ENCODE results near the gene CDC14B. TPM values are rescaled to one million over a fixed set of nuclear protein-coding genes. Genes with fewer than 3 reads are reported as not detected.
A peak's percentile ranks its signal among the peaks of the same experiment; 100 is the strongest.

Gene CDC14B
- total and polyA plus RNA-seq, 4 donors = 8.8 to 33.3 (median 11.3) TPM

DNA sequence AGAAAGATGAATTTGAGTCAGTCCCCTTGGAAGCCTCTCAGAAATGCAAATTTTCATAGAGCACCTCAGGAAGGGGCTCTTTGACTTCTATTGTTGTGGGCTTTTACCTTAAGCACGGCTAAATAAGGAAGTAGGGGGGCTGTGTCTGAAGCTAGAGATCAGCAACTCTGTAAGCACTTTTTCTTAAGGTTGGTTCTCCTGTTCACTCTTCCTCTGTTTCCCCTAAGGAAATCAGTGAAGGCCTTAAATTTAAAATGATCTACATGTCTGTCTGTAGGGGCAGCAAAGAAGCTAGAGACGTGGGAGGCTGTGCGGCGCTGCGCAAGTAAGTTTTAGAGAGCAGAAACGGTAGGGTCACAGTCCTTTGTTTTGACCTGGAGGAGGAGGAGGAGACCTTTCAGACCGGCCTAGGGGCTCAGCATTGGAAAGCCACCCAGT, 1.2 kb upstream of the CDC14B start:
- Histone ChIP-seq H3K36me3 (ENCODE audit: control insufficient read depth in 4 of 4, insufficient read depth in 3 of 4, low read depth in 1 of 4, low read length in 3 of 4) (no peaks in the 10 kb centered on the region), H3K9ac (ENCODE audit: low read depth in 1 of 2, low read length in 2 of 2) (no peak overlapping the region), H3K27ac (ENCODE audit: low read depth in 1 of 2, low read length in 2 of 2) (no peak overlapping the region)

DNA sequence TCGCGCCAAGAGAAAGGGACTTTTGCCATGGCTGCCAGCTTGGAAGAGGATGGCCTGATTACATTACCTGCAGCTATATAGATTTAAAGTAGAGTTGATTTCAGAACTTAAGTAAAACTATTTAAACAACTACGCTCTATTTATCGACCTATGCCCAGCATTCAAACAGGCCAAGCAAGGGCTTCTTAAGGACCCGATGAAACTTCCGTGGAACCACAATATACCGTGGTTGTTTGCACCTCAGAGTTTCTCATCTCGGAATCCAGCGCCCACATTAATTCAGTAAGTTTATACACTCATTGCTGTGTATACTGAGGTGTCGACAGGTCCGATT, 505 bp upstream of the CDC14B start:
- peaks cover 0 to 3% (median 1%) of the 10 kb centered on the region in 4 donors for H3K4me1 ChIP-seq (ENCODE audit: control insufficient read depth in 4 of 4, insufficient read depth in 4 of 4, low read length in 3 of 4)
- WGBS = 76% methylated on average over 11 of the region's 11 CpGs
- no peak for DNase-seq (ENCODE audit: low spot score)
- H3K27me3 ChIP-seq (ENCODE audit: control insufficient read depth in 4 of 4, insufficient read depth in 4 of 4, low read length in 3 of 4) = no peaks in the 10 kb centered on the region
- TF ChIP-seq GABPA (IDR thresholded peaks at IDR 0.05 in 1 of 2, conservative IDR thresholded peaks at IDR 0.05 in 1 of 2) (peak in 1 of 2 donors; percentile 4), NR2F2 (IDR thresholded peaks at IDR 0.05) (no peak)
- H3K9ac ChIP-seq (ENCODE audit: low read depth in 1 of 2, low read length in 2 of 2) = no peak overlapping the region
- peak overlapping the region in 1 of 2 donors; percentile 8 for H3K27ac ChIP-seq (ENCODE audit: low read depth in 1 of 2, low read length in 2 of 2)
- no peaks in the 10 kb centered on the region for H3K36me3 ChIP-seq (ENCODE audit: control insufficient read depth in 4 of 4, insufficient read depth in 3 of 4, low read depth in 1 of 4, low read length in 3 of 4)
- peak overlapping the region in 2 of 3 donors; percentile 76 to 94 for H3K4me3 ChIP-seq (ENCODE audit: low read depth in 1 of 3, low read length in 3 of 3)
- no peaks in the 10 kb centered on the region for H3K9me3 ChIP-seq (ENCODE audit: control insufficient read depth in 4 of 4, low read length in 3 of 4)

More for the DNA sequence above, 1.2 kb upstream of the CDC14B start:
- Histone ChIP-seq H3K4me1 (ENCODE audit: control insufficient read depth in 4 of 4, insufficient read depth in 4 of 4, low read length in 3 of 4) (peaks cover 0 to 3% (median 1%) of the 10 kb centered on the region in 4 donors), H3K4me3 (ENCODE audit: low read depth in 1 of 3, low read length in 3 of 3) (no peak overlapping the region), H3K27me3 (ENCODE audit: control insufficient read depth in 4 of 4, insufficient read depth in 4 of 4, low read length in 3 of 4) (no peaks in the 10 kb centered on the region), H3K9me3 (ENCODE audit: control insufficient read depth in 4 of 4, low read length in 3 of 4) (no peaks in the 10 kb centered on the region)
- 78% methylated on average over 7 of the region's 7 CpGs for WGBS
- no peak for DNase-seq (ENCODE audit: low spot score)
- TF ChIP-seq YY1 (IDR thresholded peaks at IDR 0.05) (no peak), FOXA2 (IDR thresholded peaks at IDR 0.05) (no peak), SP1 (IDR thresholded peaks at IDR 0.05) (no peak), JUND (IDR thresholded peaks at IDR 0.05) (no peak), HNF4A (conservative IDR thresholded peaks at IDR 0.05) (no peak), HNF4G (IDR thresholded peaks at IDR 0.05) (no peak), RAD21 (IDR thresholded peaks at IDR 0.05) (no peak), FOXA1 (IDR thresholded peaks at IDR 0.05) (no peak), RXRA (IDR thresholded peaks at IDR 0.05) (no peak), GABPA (IDR thresholded peaks at IDR 0.05 in 1 of 2, conservative IDR thresholded peaks at IDR 0.05 in 1 of 2) (no peak), EGR1 (IDR thresholded peaks at IDR 0.05; ENCODE audit: low read depth in 2 of 2) (no peak)
- TF ChIP-seq, protein P1, sequence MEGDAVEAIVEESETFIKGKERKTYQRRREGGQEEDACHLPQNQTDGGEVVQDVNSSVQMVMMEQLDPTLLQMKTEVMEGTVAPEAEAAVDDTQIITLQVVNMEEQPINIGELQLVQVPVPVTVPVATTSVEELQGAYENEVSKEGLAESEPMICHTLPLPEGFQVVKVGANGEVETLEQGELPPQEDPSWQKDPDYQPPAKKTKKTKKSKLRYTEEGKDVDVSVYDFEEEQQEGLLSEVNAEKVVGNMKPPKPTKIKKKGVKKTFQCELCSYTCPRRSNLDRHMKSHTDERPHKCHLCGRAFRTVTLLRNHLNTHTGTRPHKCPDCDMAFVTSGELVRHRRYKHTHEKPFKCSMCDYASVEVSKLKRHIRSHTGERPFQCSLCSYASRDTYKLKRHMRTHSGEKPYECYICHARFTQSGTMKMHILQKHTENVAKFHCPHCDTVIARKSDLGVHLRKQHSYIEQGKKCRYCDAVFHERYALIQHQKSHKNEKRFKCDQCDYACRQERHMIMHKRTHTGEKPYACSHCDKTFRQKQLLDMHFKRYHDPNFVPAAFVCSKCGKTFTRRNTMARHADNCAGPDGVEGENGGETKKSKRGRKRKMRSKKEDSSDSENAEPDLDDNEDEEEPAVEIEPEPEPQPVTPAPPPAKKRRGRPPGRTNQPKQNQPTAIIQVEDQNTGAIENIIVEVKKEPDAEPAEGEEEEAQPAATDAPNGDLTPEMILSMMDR (IDR thresholded peaks at IDR 0.05; ENCODE audit: low read depth, low read length, missing input control) = no peak

DNA sequence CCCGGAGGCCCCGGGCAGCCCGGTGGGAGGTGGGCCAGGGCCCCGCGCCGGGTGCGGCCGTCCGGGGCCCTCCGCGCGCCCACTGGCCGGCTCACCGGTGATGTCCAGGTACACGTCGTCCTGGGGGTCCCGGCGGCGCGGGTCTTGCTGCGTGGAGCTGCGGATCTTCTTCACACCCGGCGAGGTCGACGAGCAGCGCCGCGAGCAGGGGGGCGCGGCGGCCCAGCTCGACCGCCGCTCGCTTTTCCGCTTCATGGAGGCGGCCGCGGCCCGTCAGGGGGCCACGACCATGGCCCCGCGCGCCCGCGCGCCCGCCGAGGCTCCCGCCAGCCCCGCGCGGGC, 548 bp downstream of the CDC14B start:
- H3K4me3 ChIP-seq (ENCODE audit: low read depth in 1 of 3, low read length in 3 of 3) = peak overlapping the region; percentile 66 to 94 (median 86)
- peak overlapping the region; percentile 74 to 91 for H3K9ac ChIP-seq (ENCODE audit: low read depth in 1 of 2, low read length in 2 of 2)
- H3K27ac ChIP-seq (ENCODE audit: low read depth in 1 of 2, low read length in 2 of 2) = peak overlapping the region; percentile 99
- H3K36me3 ChIP-seq (ENCODE audit: control insufficient read depth in 4 of 4, insufficient read depth in 3 of 4, low read depth in 1 of 4, low read length in 3 of 4) = no peaks in the 10 kb centered on the region
- peaks cover 0 to 3% (median 1%) of the 10 kb centered on the region in 4 donors for H3K4me1 ChIP-seq (ENCODE audit: control insufficient read depth in 4 of 4, insufficient read depth in 4 of 4, low read length in 3 of 4)
- no peaks in the 10 kb centered on the region for H3K9me3 ChIP-seq (ENCODE audit: control insufficient read depth in 4 of 4, low read length in 3 of 4)
- DNase-seq (ENCODE audit: low spot score) = no peak
- no peak for TF ChIP-seq JUND (IDR thresholded peaks at IDR 0.05)
- no peak for TF ChIP-seq YY1 (IDR thresholded peaks at IDR 0.05)
- TF ChIP-seq FOXA2 (IDR thresholded peaks at IDR 0.05) = no peak
- TF ChIP-seq, protein P2, sequence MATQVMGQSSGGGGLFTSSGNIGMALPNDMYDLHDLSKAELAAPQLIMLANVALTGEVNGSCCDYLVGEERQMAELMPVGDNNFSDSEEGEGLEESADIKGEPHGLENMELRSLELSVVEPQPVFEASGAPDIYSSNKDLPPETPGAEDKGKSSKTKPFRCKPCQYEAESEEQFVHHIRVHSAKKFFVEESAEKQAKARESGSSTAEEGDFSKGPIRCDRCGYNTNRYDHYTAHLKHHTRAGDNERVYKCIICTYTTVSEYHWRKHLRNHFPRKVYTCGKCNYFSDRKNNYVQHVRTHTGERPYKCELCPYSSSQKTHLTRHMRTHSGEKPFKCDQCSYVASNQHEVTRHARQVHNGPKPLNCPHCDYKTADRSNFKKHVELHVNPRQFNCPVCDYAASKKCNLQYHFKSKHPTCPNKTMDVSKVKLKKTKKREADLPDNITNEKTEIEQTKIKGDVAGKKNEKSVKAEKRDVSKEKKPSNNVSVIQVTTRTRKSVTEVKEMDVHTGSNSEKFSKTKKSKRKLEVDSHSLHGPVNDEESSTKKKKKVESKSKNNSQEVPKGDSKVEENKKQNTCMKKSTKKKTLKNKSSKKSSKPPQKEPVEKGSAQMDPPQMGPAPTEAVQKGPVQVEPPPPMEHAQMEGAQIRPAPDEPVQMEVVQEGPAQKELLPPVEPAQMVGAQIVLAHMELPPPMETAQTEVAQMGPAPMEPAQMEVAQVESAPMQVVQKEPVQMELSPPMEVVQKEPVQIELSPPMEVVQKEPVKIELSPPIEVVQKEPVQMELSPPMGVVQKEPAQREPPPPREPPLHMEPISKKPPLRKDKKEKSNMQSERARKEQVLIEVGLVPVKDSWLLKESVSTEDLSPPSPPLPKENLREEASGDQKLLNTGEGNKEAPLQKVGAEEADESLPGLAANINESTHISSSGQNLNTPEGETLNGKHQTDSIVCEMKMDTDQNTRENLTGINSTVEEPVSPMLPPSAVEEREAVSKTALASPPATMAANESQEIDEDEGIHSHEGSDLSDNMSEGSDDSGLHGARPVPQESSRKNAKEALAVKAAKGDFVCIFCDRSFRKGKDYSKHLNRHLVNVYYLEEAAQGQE (IDR thresholded peaks at IDR 0.05) = no peak
- TF ChIP-seq, protein P1 (IDR thresholded peaks at IDR 0.05; ENCODE audit: low read depth, low read length, missing input control) = no peak
- no peak for TF ChIP-seq SP1 (IDR thresholded peaks at IDR 0.05)
- TF ChIP-seq HNF4A (conservative IDR thresholded peaks at IDR 0.05) = no peak
- TF ChIP-seq, protein P3, sequence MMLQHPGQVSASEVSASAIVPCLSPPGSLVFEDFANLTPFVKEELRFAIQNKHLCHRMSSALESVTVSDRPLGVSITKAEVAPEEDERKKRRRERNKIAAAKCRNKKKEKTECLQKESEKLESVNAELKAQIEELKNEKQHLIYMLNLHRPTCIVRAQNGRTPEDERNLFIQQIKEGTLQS (IDR thresholded peaks at IDR 0.05) = no peak
- no peak for TF ChIP-seq TAF1 (conservative IDR thresholded peaks at IDR 0.05)
- TF ChIP-seq, protein P4, sequence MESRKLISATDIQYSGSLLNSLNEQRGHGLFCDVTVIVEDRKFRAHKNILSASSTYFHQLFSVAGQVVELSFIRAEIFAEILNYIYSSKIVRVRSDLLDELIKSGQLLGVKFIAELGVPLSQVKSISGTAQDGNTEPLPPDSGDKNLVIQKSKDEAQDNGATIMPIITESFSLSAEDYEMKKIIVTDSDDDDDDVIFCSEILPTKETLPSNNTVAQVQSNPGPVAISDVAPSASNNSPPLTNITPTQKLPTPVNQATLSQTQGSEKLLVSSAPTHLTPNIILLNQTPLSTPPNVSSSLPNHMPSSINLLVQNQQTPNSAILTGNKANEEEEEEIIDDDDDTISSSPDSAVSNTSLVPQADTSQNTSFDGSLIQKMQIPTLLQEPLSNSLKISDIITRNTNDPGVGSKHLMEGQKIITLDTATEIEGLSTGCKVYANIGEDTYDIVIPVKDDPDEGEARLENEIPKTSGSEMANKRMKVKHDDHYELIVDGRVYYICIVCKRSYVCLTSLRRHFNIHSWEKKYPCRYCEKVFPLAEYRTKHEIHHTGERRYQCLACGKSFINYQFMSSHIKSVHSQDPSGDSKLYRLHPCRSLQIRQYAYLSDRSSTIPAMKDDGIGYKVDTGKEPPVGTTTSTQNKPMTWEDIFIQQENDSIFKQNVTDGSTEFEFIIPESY (IDR thresholded peaks at IDR 0.05) = no peak
- no peak for TF ChIP-seq RXRA (IDR thresholded peaks at IDR 0.05)
- no peak for TF ChIP-seq GABPA (IDR thresholded peaks at IDR 0.05 in 1 of 2, conservative IDR thresholded peaks at IDR 0.05 in 1 of 2)
- under 1% methylated on average over 54 of the region's 54 CpGs for WGBS
- no peaks in the 10 kb centered on the region for H3K27me3 ChIP-seq (ENCODE audit: control insufficient read depth in 4 of 4, insufficient read depth in 4 of 4, low read length in 3 of 4)

All from liver (tissue), 9 donors.